ENCODE data around the gene CCNI.

CCNI gene

GRCh38 chr4:77050962-77051361 is 24.8 kb downstream of the CCNI start:
- Histone ChIP-seq H3K79me1 (ENCODE audit: low read length) (peaks cover 2% of the 10 kb centered on the region), H3K4me3 (ENCODE audit: low read length) (no peak overlapping the region), H3K18ac (ENCODE audit: low read length) (no peak overlapping the region), H3K27ac (ENCODE audit: low read depth, low read length) (no peak overlapping the region), H3K27me3 (ENCODE audit: insufficient read depth, low read length, poor library complexity) (no peaks in the 10 kb centered on the region), H3K4me2 (ENCODE audit: low read length) (no peak overlapping the region), H4K5ac (ENCODE audit: low read length) (no peak overlapping the region), H2BK120ac (ENCODE audit: low read depth, low read length) (no peak overlapping the region), H3K4ac (ENCODE audit: low read depth, low read length) (no peak overlapping the region), H3K9ac (ENCODE audit: low read length) (no peak overlapping the region), H2BK15ac (replicated peaks; ENCODE audit: low read depth) (no peak overlapping the region), H3K4me1 (ENCODE audit: control insufficient read depth, low read depth, low read length) (no peaks in the 10 kb centered on the region), H3K23ac (ENCODE audit: low read length) (no peak overlapping the region), H2AK5ac (ENCODE audit: low read length) (no peak overlapping the region), H3K56ac (ENCODE audit: low read length) (no peak overlapping the region), H3K79me2 (ENCODE audit: control insufficient read depth, insufficient read depth, low read length) (no peaks in the 10 kb centered on the region), H2BK5ac (ENCODE audit: low read length) (no peak overlapping the region), H4K8ac (ENCODE audit: low read depth, low read length) (no peak overlapping the region), H3K36me3 (ENCODE audit: control insufficient read depth, insufficient read depth, low read length) (peaks cover 4% of the 10 kb centered on the region)
- DNase-seq: no peak
- no CpG with 5 or more reads among the region's 3 CpGs for WGBS (ENCODE audit: extremely low coverage, insufficient coverage, low lambda C conversion rate)

- Histone ChIP-seq H3K23ac (ENCODE audit: low read length) (no peak overlapping the region), H3K4ac (ENCODE audit: low read depth, low read length) (no peak overlapping the region), H3K4me3 (ENCODE audit: low read length) (no peak overlapping the region), H3K79me1 (ENCODE audit: low read length) (no peaks in the 10 kb centered on the region), H4K5ac (ENCODE audit: low read length) (no peak overlapping the region), H2AK5ac (ENCODE audit: low read length) (no peak overlapping the region), H4K8ac (ENCODE audit: low read depth, low read length) (no peak overlapping the region), H3K27ac (ENCODE audit: low read depth, low read length) (no peak overlapping the region), H3K79me2 (ENCODE audit: control insufficient read depth, insufficient read depth, low read length) (no peaks in the 10 kb centered on the region), H3K4me2 (ENCODE audit: low read length) (no peak overlapping the region), H3K9ac (ENCODE audit: low read length) (no peak overlapping the region), H3K18ac (ENCODE audit: low read length) (no peak overlapping the region), H3K56ac (ENCODE audit: low read length) (no peak overlapping the region), H3K4me1 (ENCODE audit: control insufficient read depth, low read depth, low read length) (no peaks in the 10 kb centered on the region), H3K27me3 (ENCODE audit: insufficient read depth, low read length, poor library complexity) (no peaks in the 10 kb centered on the region), H2BK120ac (ENCODE audit: low read depth, low read length) (no peak overlapping the region), H3K36me3 (ENCODE audit: control insufficient read depth, insufficient read depth, low read length) (peaks cover 2% of the 10 kb centered on the region), H2BK15ac (replicated peaks; ENCODE audit: low read depth) (no peak overlapping the region), H2BK5ac (ENCODE audit: low read length) (no peak overlapping the region)
- peak; percentile 48 for DNase-seq
Observed at GRCh38 chr4:77047037-77047436, 28.8 kb downstream of the CCNI start.

GRCh38 chr4:77045490-77045889 is 30.3 kb downstream of the CCNI start:
- DNase-seq: peak; percentile 48
- no peak overlapping the region for H3K27ac ChIP-seq (ENCODE audit: low read depth, low read length)

GRCh38 chr4:77044461-77045150 is 31.2 kb downstream of the CCNI start:
- H3K4me3 ChIP-seq (ENCODE audit: low read length): no peak overlapping the region
- no peak overlapping the region for H4K5ac ChIP-seq (ENCODE audit: low read length)
- H3K27ac ChIP-seq (ENCODE audit: low read depth, low read length): no peak overlapping the region
- H3K18ac ChIP-seq (ENCODE audit: low read length): no peak overlapping the region
- no peaks in the 10 kb centered on the region for H3K4me1 ChIP-seq (ENCODE audit: control insufficient read depth, low read depth, low read length)
- no peak overlapping the region for H3K9ac ChIP-seq (ENCODE audit: low read length)
- H3K79me1 ChIP-seq (ENCODE audit: low read length): no peaks in the 10 kb centered on the region
- H3K4ac ChIP-seq (ENCODE audit: low read depth, low read length): no peak overlapping the region
- peak; percentile 32 for DNase-seq
- no peak overlapping the region for H2AK5ac ChIP-seq (ENCODE audit: low read length)
- H2BK5ac ChIP-seq (ENCODE audit: low read length): no peak overlapping the region
- no peak overlapping the region for H2BK15ac ChIP-seq (replicated peaks; ENCODE audit: low read depth)
- H4K8ac ChIP-seq (ENCODE audit: low read depth, low read length): no peak overlapping the region
- H3K56ac ChIP-seq (ENCODE audit: low read length): no peak overlapping the region
- no peak overlapping the region for H2BK120ac ChIP-seq (ENCODE audit: low read depth, low read length)
- H3K27me3 ChIP-seq (ENCODE audit: insufficient read depth, low read length, poor library complexity): no peaks in the 10 kb centered on the region
- no peak overlapping the region for H3K23ac ChIP-seq (ENCODE audit: low read length)
- no peaks in the 10 kb centered on the region for H3K79me2 ChIP-seq (ENCODE audit: control insufficient read depth, insufficient read depth, low read length)
- H3K4me2 ChIP-seq (ENCODE audit: low read length): no peak overlapping the region
- no CpG with 5 or more reads among the region's 4 CpGs for WGBS (ENCODE audit: extremely low coverage, insufficient coverage, low lambda C conversion rate)
- peaks cover 2% of the 10 kb centered on the region for H3K36me3 ChIP-seq (ENCODE audit: control insufficient read depth, insufficient read depth, low read length)

More at GRCh38 chr4:77045490-77045889, 30.3 kb downstream of the CCNI start:
- Histone ChIP-seq H2AK5ac (ENCODE audit: low read length) (no peak overlapping the region), H3K79me1 (ENCODE audit: low read length) (no peaks in the 10 kb centered on the region), H3K18ac (ENCODE audit: low read length) (no peak overlapping the region), H3K4me1 (ENCODE audit: control insufficient read depth, low read depth, low read length) (no peaks in the 10 kb centered on the region), H3K56ac (ENCODE audit: low read length) (no peak overlapping the region), H3K23ac (ENCODE audit: low read length) (no peak overlapping the region), H3K4me3 (ENCODE audit: low read length) (no peak overlapping the region), H3K9ac (ENCODE audit: low read length) (no peak overlapping the region), H3K79me2 (ENCODE audit: control insufficient read depth, insufficient read depth, low read length) (no peaks in the 10 kb centered on the region), H3K4ac (ENCODE audit: low read depth, low read length) (no peak overlapping the region), H4K8ac (ENCODE audit: low read depth, low read length) (no peak overlapping the region), H3K4me2 (ENCODE audit: low read length) (no peak overlapping the region), H3K27me3 (ENCODE audit: insufficient read depth, low read length, poor library complexity) (no peaks in the 10 kb centered on the region), H2BK120ac (ENCODE audit: low read depth, low read length) (no peak overlapping the region), H2BK5ac (ENCODE audit: low read length) (no peak overlapping the region), H3K36me3 (ENCODE audit: control insufficient read depth, insufficient read depth, low read length) (peaks cover 2% of the 10 kb centered on the region), H2BK15ac (replicated peaks; ENCODE audit: low read depth) (no peak overlapping the region), H4K5ac (ENCODE audit: low read length) (no peak overlapping the region)
- WGBS (ENCODE audit: extremely low coverage, insufficient coverage, low lambda C conversion rate): no CpG with 5 or more reads among the region's 4 CpGs

- WGBS (ENCODE audit: extremely low coverage, insufficient coverage, low lambda C conversion rate): no CpG with 5 or more reads among the region's 3 CpGs
- no peak overlapping the region for H3K27ac ChIP-seq (ENCODE audit: low read depth, low read length)
Observed at GRCh38 chr4:77043507-77044136, 32.2 kb downstream of the CCNI start.

More at GRCh38 chr4:77043507-77044136, 32.2 kb downstream of the CCNI start:
- Histone ChIP-seq H3K79me2 (ENCODE audit: control insufficient read depth, insufficient read depth, low read length) (no peaks in the 10 kb centered on the region), H2BK5ac (ENCODE audit: low read length) (no peak overlapping the region), H4K5ac (ENCODE audit: low read length) (no peak overlapping the region), H3K79me1 (ENCODE audit: low read length) (no peaks in the 10 kb centered on the region), H3K9ac (ENCODE audit: low read length) (no peak overlapping the region), H3K4ac (ENCODE audit: low read depth, low read length) (no peak overlapping the region), H3K27me3 (ENCODE audit: insufficient read depth, low read length, poor library complexity) (no peaks in the 10 kb centered on the region), H3K56ac (ENCODE audit: low read length) (no peak overlapping the region), H3K18ac (ENCODE audit: low read length) (no peak overlapping the region), H3K36me3 (ENCODE audit: control insufficient read depth, insufficient read depth, low read length) (peaks cover 2% of the 10 kb centered on the region), H3K4me1 (ENCODE audit: control insufficient read depth, low read depth, low read length) (no peaks in the 10 kb centered on the region), H2AK5ac (ENCODE audit: low read length) (no peak overlapping the region), H2BK120ac (ENCODE audit: low read depth, low read length) (no peak overlapping the region), H3K4me2 (ENCODE audit: low read length) (no peak overlapping the region), H3K23ac (ENCODE audit: low read length) (no peak overlapping the region), H2BK15ac (replicated peaks; ENCODE audit: low read depth) (no peak overlapping the region), H4K8ac (ENCODE audit: low read depth, low read length) (no peak overlapping the region), H3K4me3 (ENCODE audit: low read length) (no peak overlapping the region)
- no peak for DNase-seq

All from mesendoderm (in vitro differentiated cells).